HCT116 (cell line): ENCODE measurements around the gene MUC4. TPM values are rescaled to one million over a fixed set of nuclear protein-coding genes. Genes with fewer than 3 reads are reported as not detected.

ENCODE experiments used
- ATAC-seq: fragments of 200-7000 bp; cut with Tn5 transposase; 2 replicates; pipeline ENCODE4 v1.9.1; 2020; ENCODE audit warnings: mild to moderate bottlenecking, moderate library complexity
- BruUV-seq: library from RNA; stranded (reverse); fragments of 400-500 nt; replicated peaks from 2 replicates; lab custom pipeline; 2021; lab: Mats Ljungman, UMichigan
- CTCF ChIA-PET: fragments of 300-600 bp; sonication (Branson Sonifier 250); formaldehyde crosslinking; loops from one replicate; lab custom pipeline; 2021; ENCODE audit warnings: antibody characterized with exemption; lab: Charles Lee
- POLR2A ChIA-PET: fragments of 300-600, 350-600 bp; sonication (Branson Sonifier 250); formaldehyde crosslinking; loops from one replicate; lab custom pipeline; 2021; ENCODE audit warnings: antibody characterized with exemption; lab: Charles Lee
- RAD21 ChIA-PET, 2 experiments: fragments of 300-600 bp; sonication (Branson Sonifier 250); formaldehyde crosslinking; loops; one replicate each; lab custom pipeline; 2023; ENCODE audit warnings: low total read pairs in 2 of 2; ENCODE audit not compliant: uncharacterized antibody in 2 of 2, unreplicated experiment in 2 of 2, low non-redundant PET in 1 of 2; lab: Charles Lee
- DNase-seq: peaks from one replicate; pipeline ENCODE4 v3.0.0-alpha.2; 2010; ENCODE audit warnings: low read depth, low spot score
- H2AFZ ChIP-seq: fragments of 200-600 bp; shearing (Covaris generic), sonication (generic); 2 replicates; pipeline ENCODE4 v1.6.1; 2017; ENCODE audit warnings: low read depth, mixed run types, mixed read lengths, antibody characterized with exemption, low read length; ENCODE audit not compliant: poor library complexity, severe bottlenecking
- H3K27ac ChIP-seq: 2 replicates; pipeline ENCODE4 v1.5.1; 2012; ENCODE audit warnings: low read depth, low read length
- H3K27me3 ChIP-seq: fragments of 200-600 bp; sonication (generic); 2 replicates; pipeline ENCODE4 v1.6.1; 2016; ENCODE audit warnings: mixed run types, low read length, mixed read lengths; ENCODE audit not compliant: insufficient read depth
- H3K36me3 ChIP-seq, 2 experiments: fragments of 200-500 bp in 1 of 2; fragments of 200-600 bp in 1 of 2; sonication (Bioruptor generic) in 1 of 2; sonication (generic) in 1 of 2; 2 replicates each; pipeline versions ENCODE4 v1.5.1 to v1.6.1; 2014 to 2016; ENCODE audit warnings: low read length in 2 of 2, inconsistent platforms in 1 of 2, mixed read lengths in 1 of 2, mixed run types in 1 of 2; ENCODE audit not compliant: insufficient read depth in 2 of 2, control insufficient read depth in 1 of 2
- H3K4me1 ChIP-seq, 2 experiments: fragments of 200-600 bp in 1 of 2; sonication (generic) in 1 of 2; 2 replicates each; pipeline versions ENCODE4 v1.5.1 to v1.6.1; 2012 to 2017; ENCODE audit warnings: low read length in 2 of 2, inconsistent platforms in 1 of 2, mild to moderate bottlenecking in 1 of 2, mixed read lengths in 1 of 2, mixed run types in 1 of 2, moderate library complexity in 1 of 2; ENCODE audit not compliant: insufficient read depth in 2 of 2, control insufficient read depth in 1 of 2
- H3K4me2 ChIP-seq: fragments of 200-600 bp; sonication (generic); 2 replicates; pipeline ENCODE4 v1.6.1; 2017; ENCODE audit warnings: mixed run types, low read length, mixed read lengths
- H3K4me3 ChIP-seq, 2 experiments: fragments of 200-600 bp in 1 of 2; sonication (generic) in 1 of 2; replicated peaks in 1 of 2; 2 replicates each; pipeline ENCODE4 v1.5.1; 2011 to 2016; ENCODE audit warnings: low read length in 2 of 2, control low read depth in 1 of 2, low read depth in 1 of 2, mild to moderate bottlenecking in 1 of 2, mixed read lengths in 1 of 2, mixed run types in 1 of 2
- H3K79me2 ChIP-seq: fragments of 200-600 bp; sonication (generic); 2 replicates; pipeline ENCODE4 v1.6.1; 2017; ENCODE audit warnings: mild to moderate bottlenecking, mixed run types, low read length, moderate library complexity, mixed read lengths; ENCODE audit not compliant: insufficient read depth
- H3K9ac ChIP-seq: fragments of 200-600 bp; sonication (generic); 2 replicates; pipeline ENCODE4 v1.6.1; 2016; ENCODE audit warnings: low read length, mixed read lengths
- H3K9me2 ChIP-seq: fragments of 200-600 bp; sonication (generic), shearing (Covaris generic); 2 replicates; pipeline ENCODE4 v1.6.1; 2017; ENCODE audit warnings: mixed run types, mild to moderate bottlenecking, moderate library complexity; ENCODE audit not compliant: insufficient read depth
- H3K9me3 ChIP-seq, 2 experiments: fragments of 200-500 bp in 1 of 2; fragments of 200-600 bp in 1 of 2; sonication (Bioruptor generic) in 1 of 2; sonication (generic) in 1 of 2; 2 replicates each; pipeline ENCODE4 v1.6.1; 2014 to 2017; ENCODE audit warnings: low read length in 2 of 2, mixed read lengths in 2 of 2, inconsistent platforms in 1 of 2, low read depth in 1 of 2, mild to moderate bottlenecking in 1 of 2, mixed run types in 1 of 2, moderate library complexity in 1 of 2; ENCODE audit not compliant: control insufficient read depth in 1 of 2, insufficient read depth in 1 of 2
- H4K20me1 ChIP-seq: fragments of 200-600 bp; sonication (generic), shearing (Covaris generic); 2 replicates; pipeline ENCODE4 v1.6.1; 2017; ENCODE audit warnings: mixed run types, mild to moderate bottlenecking, moderate library complexity; ENCODE audit not compliant: insufficient read depth
- CBX3 ChIP-seq: IDR thresholded peaks from 2 replicates; pipeline ENCODE4 v1.6.1; 2012; ENCODE audit warnings: low read depth
- CEBPB ChIP-seq: IDR thresholded peaks from 2 replicates; pipeline ENCODE4 v1.6.1; 2012; ENCODE audit warnings: low read depth
- EZH2phosphoT487 ChIP-seq: fragments of 200-600 bp; IDR thresholded peaks from 2 replicates; pipeline ENCODE4 v1.6.1; 2018; ENCODE audit warnings: antibody characterized with exemption, borderline replicate concordance
- SIN3A ChIP-seq: IDR thresholded peaks from 2 replicates; pipeline ENCODE4 v1.6.1; 2012; ENCODE audit warnings: low read depth
- TCF7L2 ChIP-seq: IDR thresholded peaks from 2 replicates; pipeline ENCODE4 v1.7.0; 2011; ENCODE audit warnings: borderline replicate concordance, inconsistent platforms; ENCODE audit not compliant: insufficient read depth, insufficient read length; ENCODE audit errors: extremely low read depth
- ZNF274 ChIP-seq: fragments of 200-500 bp; sonication (Bioruptor generic); IDR thresholded peaks from 2 replicates; pipeline ENCODE4 v1.6.1; 2014; ENCODE audit warnings: mild to moderate bottlenecking, low read depth, low read length, inconsistent platforms
- intact Hi-C: fragments of 100-400 bp; cut with micrococcal nuclease; formaldehyde crosslinking; loops from 2 replicates; pipeline ENCODE4 v1.10.0; 2022
- total RNA-seq: library from RNA; stranded (reverse); gene quantifications from one replicate; pipeline ENCODE4 v1.2.1, GENCODE V29; 2021; ENCODE audit not compliant: unreplicated experiment
- TF ChIP-seq, protein P1 (sequence below): IDR thresholded peaks from 2 replicates; pipeline ENCODE4 v1.6.1; 2011; ENCODE audit warnings: mild to moderate bottlenecking, low read length, moderate library complexity; ENCODE audit not compliant: insufficient replicate concordance; ENCODE audit errors: extremely low read depth
- TF ChIP-seq, protein P2 (sequence below): IDR thresholded peaks from 2 replicates; pipeline ENCODE4 v1.6.1; 2012; ENCODE audit warnings: low read depth

MUC4 gene
- total RNA-seq, 1 experiment from 2014 or later, result 0.64 TPM

DNA sequence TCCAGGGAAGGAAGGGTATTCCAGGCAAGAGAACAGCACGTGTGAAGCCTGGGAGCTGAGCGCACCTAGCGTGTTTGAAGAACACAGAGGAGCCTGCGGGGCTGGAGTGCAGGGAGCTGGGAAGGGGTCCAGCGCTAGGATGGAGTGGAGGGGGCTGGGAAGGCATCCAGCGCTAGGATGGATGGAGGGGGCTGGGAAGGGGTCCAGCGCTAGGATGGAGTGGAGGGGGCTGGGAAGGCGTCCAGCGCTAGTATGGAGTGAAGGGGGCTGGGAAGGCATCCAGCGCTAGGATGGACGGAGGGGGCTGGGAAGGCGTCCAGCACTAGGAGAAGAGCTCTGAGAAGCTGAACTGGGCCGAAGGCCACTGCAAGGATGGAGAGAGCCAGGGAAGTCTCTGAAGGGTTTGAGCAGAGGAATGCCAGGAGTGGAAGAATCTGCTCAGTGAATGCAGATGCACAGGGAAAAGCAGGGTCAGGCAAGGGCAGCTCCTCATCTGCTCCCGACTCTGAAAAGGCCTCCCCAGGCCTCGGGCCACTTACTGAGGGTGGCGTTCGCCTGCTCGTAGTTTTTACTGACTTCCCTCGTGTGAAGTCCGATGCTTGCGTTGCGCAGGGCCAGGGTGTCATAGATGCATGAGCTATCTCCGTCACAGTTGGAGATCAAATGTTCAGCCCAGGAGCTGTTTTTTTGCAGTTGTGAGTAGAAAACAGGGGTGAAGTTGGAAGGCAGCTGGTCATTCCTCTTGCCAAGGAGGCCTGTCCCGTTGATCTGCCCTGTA, 51.2 kb downstream of the MUC4 start (continued):
- TF ChIP-seq, protein P1, sequence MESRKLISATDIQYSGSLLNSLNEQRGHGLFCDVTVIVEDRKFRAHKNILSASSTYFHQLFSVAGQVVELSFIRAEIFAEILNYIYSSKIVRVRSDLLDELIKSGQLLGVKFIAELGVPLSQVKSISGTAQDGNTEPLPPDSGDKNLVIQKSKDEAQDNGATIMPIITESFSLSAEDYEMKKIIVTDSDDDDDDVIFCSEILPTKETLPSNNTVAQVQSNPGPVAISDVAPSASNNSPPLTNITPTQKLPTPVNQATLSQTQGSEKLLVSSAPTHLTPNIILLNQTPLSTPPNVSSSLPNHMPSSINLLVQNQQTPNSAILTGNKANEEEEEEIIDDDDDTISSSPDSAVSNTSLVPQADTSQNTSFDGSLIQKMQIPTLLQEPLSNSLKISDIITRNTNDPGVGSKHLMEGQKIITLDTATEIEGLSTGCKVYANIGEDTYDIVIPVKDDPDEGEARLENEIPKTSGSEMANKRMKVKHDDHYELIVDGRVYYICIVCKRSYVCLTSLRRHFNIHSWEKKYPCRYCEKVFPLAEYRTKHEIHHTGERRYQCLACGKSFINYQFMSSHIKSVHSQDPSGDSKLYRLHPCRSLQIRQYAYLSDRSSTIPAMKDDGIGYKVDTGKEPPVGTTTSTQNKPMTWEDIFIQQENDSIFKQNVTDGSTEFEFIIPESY, result no peak
- no peak for TF ChIP-seq CEBPB
- TF ChIP-seq, protein P2, sequence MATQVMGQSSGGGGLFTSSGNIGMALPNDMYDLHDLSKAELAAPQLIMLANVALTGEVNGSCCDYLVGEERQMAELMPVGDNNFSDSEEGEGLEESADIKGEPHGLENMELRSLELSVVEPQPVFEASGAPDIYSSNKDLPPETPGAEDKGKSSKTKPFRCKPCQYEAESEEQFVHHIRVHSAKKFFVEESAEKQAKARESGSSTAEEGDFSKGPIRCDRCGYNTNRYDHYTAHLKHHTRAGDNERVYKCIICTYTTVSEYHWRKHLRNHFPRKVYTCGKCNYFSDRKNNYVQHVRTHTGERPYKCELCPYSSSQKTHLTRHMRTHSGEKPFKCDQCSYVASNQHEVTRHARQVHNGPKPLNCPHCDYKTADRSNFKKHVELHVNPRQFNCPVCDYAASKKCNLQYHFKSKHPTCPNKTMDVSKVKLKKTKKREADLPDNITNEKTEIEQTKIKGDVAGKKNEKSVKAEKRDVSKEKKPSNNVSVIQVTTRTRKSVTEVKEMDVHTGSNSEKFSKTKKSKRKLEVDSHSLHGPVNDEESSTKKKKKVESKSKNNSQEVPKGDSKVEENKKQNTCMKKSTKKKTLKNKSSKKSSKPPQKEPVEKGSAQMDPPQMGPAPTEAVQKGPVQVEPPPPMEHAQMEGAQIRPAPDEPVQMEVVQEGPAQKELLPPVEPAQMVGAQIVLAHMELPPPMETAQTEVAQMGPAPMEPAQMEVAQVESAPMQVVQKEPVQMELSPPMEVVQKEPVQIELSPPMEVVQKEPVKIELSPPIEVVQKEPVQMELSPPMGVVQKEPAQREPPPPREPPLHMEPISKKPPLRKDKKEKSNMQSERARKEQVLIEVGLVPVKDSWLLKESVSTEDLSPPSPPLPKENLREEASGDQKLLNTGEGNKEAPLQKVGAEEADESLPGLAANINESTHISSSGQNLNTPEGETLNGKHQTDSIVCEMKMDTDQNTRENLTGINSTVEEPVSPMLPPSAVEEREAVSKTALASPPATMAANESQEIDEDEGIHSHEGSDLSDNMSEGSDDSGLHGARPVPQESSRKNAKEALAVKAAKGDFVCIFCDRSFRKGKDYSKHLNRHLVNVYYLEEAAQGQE, result no peak
- TF ChIP-seq, all 23 proteins: peak for 0

DNA sequence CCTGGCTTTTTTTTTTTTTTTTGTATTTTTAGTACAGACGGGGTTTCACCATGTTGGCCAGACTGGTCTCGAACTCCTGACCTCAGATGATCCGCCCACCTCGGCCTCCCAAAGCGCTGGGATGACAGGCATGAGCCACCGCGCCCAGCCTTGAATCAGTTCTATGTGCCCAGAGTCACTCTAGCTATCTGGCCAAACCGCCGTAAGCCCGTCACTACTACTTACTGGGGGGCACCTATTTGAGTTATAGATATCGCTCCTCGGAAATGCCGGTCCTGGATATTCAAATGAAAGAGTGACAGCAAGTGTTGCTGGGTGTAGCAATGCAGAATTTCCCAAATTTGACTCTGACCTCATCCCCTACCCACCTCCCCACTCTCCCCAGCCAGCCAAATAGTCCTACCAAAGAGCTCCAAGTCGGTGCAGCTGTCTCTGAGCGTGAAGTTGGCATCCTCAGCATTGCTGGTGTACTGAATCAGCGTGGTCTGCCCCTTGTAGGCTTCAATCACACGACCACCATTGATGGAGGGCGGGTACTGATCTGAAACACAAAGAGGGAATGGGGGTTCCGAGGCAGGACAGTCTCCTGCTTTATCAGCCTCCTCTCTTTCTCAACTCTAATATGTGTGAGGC, 52.9 kb downstream of the MUC4 start:
- Histone ChIP-seq H2AFZ (no peak overlapping the region), H3K4me2 (no peak overlapping the region), H3K9me2 (no peaks in the 10 kb centered on the region), H3K36me3 (no peaks in the 10 kb centered on the region), H4K20me1 (no peaks in the 10 kb centered on the region), H3K9me3 (no peaks in the 10 kb centered on the region), H3K27ac (no peak overlapping the region), H3K27me3 (no peaks in the 10 kb centered on the region), H3K9ac (no peak overlapping the region), H3K79me2 (no peaks in the 10 kb centered on the region), H3K4me3 (no peak overlapping the region), H3K4me1 (peaks cover 2 to 8% of the 10 kb centered on the region in 2 experiments; a peak in 2 of 4 replicates)
- ChIA-PET RAD21 (no interaction called here), POLR2A (no interaction called here), CTCF (no interaction called here)
- no peak for ATAC-seq
- DNase-seq, result no peak
- no TSS peak for BruUV-seq
- intact Hi-C loops, result no loop called here
- TF ChIP-seq SIN3A, result no peak
- no peak for TF ChIP-seq TCF7L2
- TF ChIP-seq CBX3, result no peak
- TF ChIP-seq CEBPB, result no peak
- TF ChIP-seq EZH2phosphoT487, result no peak
- TF ChIP-seq, protein P2, result no peak
- TF ChIP-seq, protein P1, result no peak
- TF ChIP-seq ZNF274, result no peak
